NCI-H526 treated with DMSO at 0.1 percent for 48 hours (cell line): ENCODE data around the gene TMC1.

Source experiments
- DNase-seq: peaks from one replicate; lab custom pipeline; 2025; lab: John Stamatoyannopoulos, UW

TMC1 gene

GRCh38 chr9:72615931-72616330, 94.5 kb downstream of the TMC1 start:
- DNase-seq: no peak

- no peak for DNase-seq
Observed at GRCh38 chr9:72618811-72619210, 97.4 kb downstream of the TMC1 start.

- DNase-seq: no peak
Observed at GRCh38 chr9:72622186-72622585, 100.8 kb downstream of the TMC1 start.

GRCh38 chr9:72623156-72623555, 101.7 kb downstream of the TMC1 start:
- no peak for DNase-seq

- DNase-seq: no peak
Observed at GRCh38 chr9:72627147-72627546, 105.7 kb downstream of the TMC1 start.

GRCh38 chr9:72627956-72628540, 106.6 kb downstream of the TMC1 start:
- DNase-seq: no peak

GRCh38 chr9:72633966-72634365, 112.6 kb downstream of the TMC1 start:
- no peak for DNase-seq

GRCh38 chr9:72635197-72635596, 113.8 kb downstream of the TMC1 start:
- no peak for DNase-seq

GRCh38 chr9:72636621-72637020, 115.2 kb downstream of the TMC1 start:
- DNase-seq: no peak

- no peak for DNase-seq
Observed at GRCh38 chr9:72643651-72644050, 122.2 kb downstream of the TMC1 start.

GRCh38 chr9:72646061-72646460, 124.7 kb downstream of the TMC1 start:
- no peak for DNase-seq

GRCh38 chr9:72648324-72649126, 127.1 kb downstream of the TMC1 start:
- no peak for DNase-seq

GRCh38 chr9:72649127-72649442, 127.7 kb downstream of the TMC1 start:
- DNase-seq: no peak

GRCh38 chr9:72650206-72650605, 128.8 kb downstream of the TMC1 start:
- DNase-seq: no peak

GRCh38 chr9:72656021-72656420, 134.6 kb downstream of the TMC1 start:
- no peak for DNase-seq

- DNase-seq: no peak
Observed at GRCh38 chr9:72657023-72657422, 135.6 kb downstream of the TMC1 start.

GRCh38 chr9:72658703-72659102, 137.3 kb downstream of the TMC1 start:
- no peak for DNase-seq

- DNase-seq: no peak
Observed at GRCh38 chr9:72661401-72662135, 140.2 kb downstream of the TMC1 start.

GRCh38 chr9:72665421-72665820, 144.0 kb downstream of the TMC1 start:
- DNase-seq: no peak

GRCh38 chr9:72667181-72667580, 145.8 kb downstream of the TMC1 start:
- DNase-seq: no peak

- DNase-seq: no peak
Observed at GRCh38 chr9:72674961-72675360, 153.6 kb downstream of the TMC1 start.

GRCh38 chr9:72675586-72675985, 154.2 kb downstream of the TMC1 start:
- no peak for DNase-seq

- DNase-seq: no peak
Observed at GRCh38 chr9:72680593-72681282, 159.3 kb downstream of the TMC1 start.
